CD4-positive, alpha-beta T cell treated with Interleukin-15 for 1 hour (primary cell): ENCODE results near the gene RDH5.
"Not testable (repeated sequence)": the region's sequence is repeated elsewhere in the genome, so short reads cannot be mapped to it uniquely, and the experiment has no call there.

Experiments
- DNase-seq: peaks from one replicate; pipeline ENCODE4 v3.0.0-alpha.2; 2020

The RDH5 gene

DNA sequence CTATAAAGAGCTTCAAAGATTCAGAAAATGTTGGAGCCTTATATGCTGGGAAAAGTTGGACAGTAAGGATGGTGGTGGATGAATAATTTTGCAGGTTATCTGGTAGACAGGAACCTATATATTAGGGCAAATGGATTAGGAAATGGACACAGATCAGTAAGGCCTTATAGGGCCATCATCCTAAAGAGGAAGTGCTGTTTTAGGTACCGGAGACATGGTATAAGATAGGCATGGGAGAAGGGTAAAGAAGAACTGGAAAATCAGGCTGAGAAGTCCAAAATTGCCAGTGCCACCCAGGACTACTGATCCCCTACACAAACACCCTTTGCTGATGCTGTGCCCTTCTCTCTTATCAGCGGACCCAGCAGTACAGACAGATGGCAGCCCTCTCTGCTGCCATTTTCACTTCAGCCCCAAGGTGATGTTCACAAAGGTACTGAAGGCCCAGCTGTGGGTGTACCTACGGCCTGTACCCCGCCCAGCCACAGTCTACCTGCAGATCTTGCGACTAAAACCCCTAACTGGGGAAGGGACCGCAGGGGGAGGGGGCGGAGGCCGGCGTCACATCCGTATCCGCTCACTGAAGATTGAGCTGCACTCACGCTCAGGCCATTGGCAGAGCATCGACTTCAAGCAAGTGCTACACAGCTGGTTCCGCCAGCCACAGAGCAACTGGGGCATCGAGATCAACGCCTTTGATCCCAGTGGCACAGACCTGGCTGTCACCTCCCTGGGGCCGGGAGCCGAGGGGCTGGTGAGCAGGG, 28.2 kb downstream of the RDH5 start:
- no peak for DNase-seq

DNA sequence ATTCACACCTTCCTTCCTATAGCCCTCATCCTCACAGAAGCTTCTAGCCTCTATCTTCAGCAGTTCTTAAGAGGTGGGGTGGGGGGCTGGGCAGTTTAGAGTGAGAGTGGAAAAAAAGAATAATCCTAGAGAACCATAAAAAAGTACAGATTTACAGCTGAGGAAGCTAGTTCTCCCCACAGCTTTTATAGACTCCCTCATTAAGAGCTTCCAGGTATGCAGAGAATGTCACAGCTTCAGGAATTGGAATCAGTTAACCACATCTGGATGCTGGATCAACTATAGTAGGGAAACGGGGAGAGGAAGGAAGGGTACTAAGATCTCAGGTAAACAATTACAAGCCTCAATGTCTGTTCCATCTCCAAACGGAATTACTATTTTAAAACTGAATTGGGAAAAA, 35.1 kb downstream of the RDH5 start:
- DNase-seq: no peak

- no peak for DNase-seq
These were observed 37.5 kb downstream of the RDH5 start for GRCh38 chr12:55757701-55758100.

DNA sequence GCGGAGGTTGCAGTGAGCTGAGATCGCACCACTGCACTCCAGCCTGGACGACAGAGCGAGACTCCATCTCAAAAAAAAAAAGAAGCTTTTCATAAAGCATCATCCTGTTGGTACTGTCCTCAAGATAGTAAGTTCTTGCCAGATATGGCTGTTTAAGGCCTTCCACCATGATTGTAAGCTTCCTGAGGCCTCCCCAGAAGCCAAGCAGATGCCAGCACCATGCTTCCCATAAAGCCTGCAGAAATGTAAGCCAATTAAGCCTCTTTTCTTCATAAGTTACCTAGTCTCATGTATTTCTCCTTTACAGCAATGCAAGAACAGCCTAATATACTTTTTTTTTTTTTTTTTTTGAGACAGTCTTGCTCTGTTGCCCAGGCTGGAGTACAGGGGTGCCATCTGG, 38.4 kb downstream of the RDH5 start:
- not testable (repeated sequence) for DNase-seq

- DNase-seq: no peak
These were observed 40.5 kb downstream of the RDH5 start for GRCh38 chr12:55760663-55761062.

GRCh38 chr12:55762646-55763045, 42.5 kb downstream of the RDH5 start:
- no peak for DNase-seq

- no peak for DNase-seq
These were observed 45.6 kb downstream of the RDH5 start for GRCh38 chr12:55765736-55766290.

- DNase-seq: no peak
These were observed 47.0 kb downstream of the RDH5 start for GRCh38 chr12:55767156-55767555.

DNA sequence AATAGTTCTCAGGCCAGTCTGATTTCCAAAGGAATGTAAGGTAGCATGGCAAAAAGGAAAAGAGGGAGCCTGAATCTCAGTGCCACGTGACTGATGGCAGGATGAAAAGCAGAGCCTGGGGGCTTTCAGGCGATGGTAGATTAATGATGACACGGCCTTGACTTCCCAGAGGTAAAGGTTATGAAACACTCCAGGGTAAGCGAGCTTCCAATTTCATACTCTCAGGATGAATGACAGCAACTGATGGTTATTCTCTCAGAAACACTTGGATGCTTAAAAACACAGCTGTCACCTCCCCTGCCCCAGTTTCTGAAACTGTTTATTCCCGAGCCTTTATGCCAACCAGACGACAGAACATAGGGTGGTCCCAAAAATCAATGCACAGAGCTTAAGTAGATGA, 51.5 kb downstream of the RDH5 start:
- DNase-seq: no peak
